ENCODE measurements around the gene DCDC2C. TPM values are rescaled to one million over a fixed set of nuclear protein-coding genes. Genes with fewer than 3 reads are reported as not detected.

DCDC2C gene
- total RNA-seq, 2 donors from 2014 or later: 5.9 TPM; not detected in 1

- Histone ChIP-seq H3K9me3 (no peaks in the 10 kb centered on the region), H3K4me3 (no peak overlapping the region), H3K27me3 (replicated peaks; ENCODE audit: insufficient read depth) (no peaks in the 10 kb centered on the region), H3K27ac (no peak overlapping the region), H3K36me3 (no peaks in the 10 kb centered on the region), H3K4me1 (replicated peaks) (peaks cover 6% of the 10 kb centered on the region)
- intact Hi-C loops (cut with DNase I): no loop called here
- TF ChIP-seq POLR2A (IDR thresholded peaks at IDR 0.05) (no peak), POLR2AphosphoS5 (IDR thresholded peaks at IDR 0.05) (no peak), CTCF (IDR thresholded peaks at IDR 0.05) (no peak)
- no peak for DNase-seq (ENCODE audit: low spot score)
- 84% methylated on average over 4 of the region's 4 CpGs for WGBS
These were observed 56.4 kb downstream of the DCDC2C start for GRCh38 chr2:3759761-3760160.

GRCh38 chr2:3761272-3761671 lies 57.9 kb downstream of the DCDC2C start:
- Histone ChIP-seq H3K4me3 (no peak overlapping the region), H3K36me3 (no peaks in the 10 kb centered on the region), H3K27ac (no peak overlapping the region), H3K4me1 (replicated peaks) (peaks cover 6% of the 10 kb centered on the region), H3K27me3 (replicated peaks; ENCODE audit: insufficient read depth) (no peaks in the 10 kb centered on the region), H3K9me3 (no peaks in the 10 kb centered on the region)
- TF ChIP-seq POLR2AphosphoS5 (IDR thresholded peaks at IDR 0.05): no peak
- TF ChIP-seq POLR2A (IDR thresholded peaks at IDR 0.05): no peak
- intact Hi-C loops (cut with DNase I): no loop called here
- 50% methylated on average over 5 of the region's 5 CpGs for WGBS
- DNase-seq (ENCODE audit: low spot score): no peak

- no peak for DNase-seq (ENCODE audit: low spot score)
- 86% methylated on average over 14 of the region's 14 CpGs for WGBS
- no peaks in the 10 kb centered on the region for H3K27me3 ChIP-seq (replicated peaks; ENCODE audit: insufficient read depth)
- H3K4me3 ChIP-seq: no peak overlapping the region
- H3K36me3 ChIP-seq: no peaks in the 10 kb centered on the region
- peaks cover 6% of the 10 kb centered on the region for H3K4me1 ChIP-seq (replicated peaks)
- intact Hi-C loops (cut with DNase I): no loop called here
- no peaks in the 10 kb centered on the region for H3K9me3 ChIP-seq
- TF ChIP-seq POLR2A (IDR thresholded peaks at IDR 0.05) (no peak), CTCF (IDR thresholded peaks at IDR 0.05) (no peak), POLR2AphosphoS5 (IDR thresholded peaks at IDR 0.05) (no peak)
- no peak overlapping the region for H3K27ac ChIP-seq
These were observed 59.5 kb downstream of the DCDC2C start for GRCh38 chr2:3762771-3763447.

GRCh38 chr2:3766824-3767223 lies 63.4 kb downstream of the DCDC2C start:
- no peaks in the 10 kb centered on the region for H3K27me3 ChIP-seq (replicated peaks; ENCODE audit: insufficient read depth)
- H3K9me3 ChIP-seq: no peaks in the 10 kb centered on the region
- H3K4me1 ChIP-seq (replicated peaks): no peaks in the 10 kb centered on the region
- no peak for DNase-seq (ENCODE audit: low spot score)
- H3K27ac ChIP-seq: no peak overlapping the region
- intact Hi-C loops (cut with DNase I): no loop called here
- H3K36me3 ChIP-seq: no peaks in the 10 kb centered on the region
- WGBS: 87% methylated on average over 14 of the region's 14 CpGs
- H3K4me3 ChIP-seq: no peak overlapping the region
- TF ChIP-seq POLR2A (IDR thresholded peaks at IDR 0.05): no peak
- TF ChIP-seq POLR2AphosphoS5 (IDR thresholded peaks at IDR 0.05): no peak
- no peak for TF ChIP-seq CTCF (IDR thresholded peaks at IDR 0.05)

GRCh38 chr2:3768960-3769765 lies 65.8 kb downstream of the DCDC2C start:
- no peak overlapping the region for H3K4me3 ChIP-seq
- TF ChIP-seq POLR2AphosphoS5 (IDR thresholded peaks at IDR 0.05): no peak
- no peak for TF ChIP-seq CTCF (IDR thresholded peaks at IDR 0.05)
- TF ChIP-seq POLR2A (IDR thresholded peaks at IDR 0.05): no peak
- no peaks in the 10 kb centered on the region for H3K4me1 ChIP-seq (replicated peaks)
- 90% methylated on average over 21 of the region's 21 CpGs for WGBS
- intact Hi-C loops (cut with DNase I): no loop called here
- DNase-seq (ENCODE audit: low spot score): no peak
- H3K9me3 ChIP-seq: no peaks in the 10 kb centered on the region
- H3K27me3 ChIP-seq (replicated peaks; ENCODE audit: insufficient read depth): no peaks in the 10 kb centered on the region
- H3K36me3 ChIP-seq: no peaks in the 10 kb centered on the region
- H3K27ac ChIP-seq: no peak overlapping the region

All from prostate gland (tissue), 2 donors.